H1 (cell line): ENCODE measurements around the gene NUAK1.
"Not testable (repeated sequence)": the region's sequence is repeated elsewhere in the genome, so short reads cannot be mapped to it uniquely, and the experiment has no call there.

Experiments
- ATF2 ChIP-seq: IDR thresholded peaks from 2 replicates; pipeline ENCODE4 v1.6.1; 2012; ENCODE audit warnings: low read length, inconsistent platforms
- ATF3 ChIP-seq: IDR thresholded peaks from 2 replicates; pipeline ENCODE4 v1.6.1; 2011; ENCODE audit warnings: low read depth, mild to moderate bottlenecking, low read length; ENCODE audit not compliant: insufficient read depth
- CREB1 ChIP-seq: IDR thresholded peaks from 2 replicates; pipeline ENCODE4 v1.6.1; 2012; ENCODE audit warnings: inconsistent platforms
- CTCF ChIP-seq, 3 experiments: IDR thresholded peaks; 1 replicate in 2 of 3; 2 replicates in 1 of 3; pipeline versions ENCODE4 v1.5.1 to v1.6.1; 2011; ENCODE audit warnings: low read length in 3 of 3, mild to moderate bottlenecking in 3 of 3, inconsistent platforms in 2 of 3, low read depth in 1 of 3, moderate library complexity in 1 of 3; ENCODE audit not compliant: insufficient read depth in 1 of 3; ENCODE audit errors: control extremely low read depth in 1 of 3
- PHF8 ChIP-seq: fragments of 200-600 bp; sonication (generic); conservative IDR thresholded peaks from 2 replicates; pipeline ENCODE4 v1.7.1; 2012; ENCODE audit warnings: low read depth, mild to moderate bottlenecking, inconsistent platforms, low read length, moderate library complexity
- POLR2A ChIP-seq, 2 experiments: IDR thresholded peaks; 1 replicate in 1 of 2; 2 replicates in 1 of 2; pipeline ENCODE4 v1.6.1; 2011; ENCODE audit warnings: low read depth in 2 of 2, low read length in 2 of 2, mild to moderate bottlenecking in 2 of 2; ENCODE audit errors: control extremely low read depth in 1 of 2
- SP4 ChIP-seq: IDR thresholded peaks from 2 replicates; pipeline ENCODE4 v1.6.1; 2012; ENCODE audit warnings: low read length, inconsistent platforms
- USF2 ChIP-seq: IDR thresholded peaks from 2 replicates; pipeline ENCODE4 v1.6.1; 2011; ENCODE audit warnings: low read length, improper control_type of control experiment

- not testable (repeated sequence) for TF ChIP-seq ATF3; POLR2A (IDR thresholded peaks at IDR 0.05; ENCODE audit: control extremely low read depth in 1 of 2, low read depth in 2 of 2, low read length in 2 of 2); CREB1; CTCF (IDR thresholded peaks at IDR 0.05; ENCODE audit: control extremely low read depth in 1 of 3, insufficient read depth in 1 of 3, low read depth in 1 of 3, low read length in 3 of 3); USF2; ATF2; SP4; PHF8
These were observed 122.0 kb downstream of the NUAK1 start for GRCh38 chr12:106016601-106017278.
